ENCODE measurements around the gene RBM14. TPM values are rescaled to one million over a fixed set of nuclear protein-coding genes. Genes with fewer than 3 reads are reported as not detected.

The RBM14 gene
- total and polyA plus RNA-seq, 2 of the 4 experiments (the other 2 are of a cell fraction) = 9.3 to 31.1 TPM

DNA sequence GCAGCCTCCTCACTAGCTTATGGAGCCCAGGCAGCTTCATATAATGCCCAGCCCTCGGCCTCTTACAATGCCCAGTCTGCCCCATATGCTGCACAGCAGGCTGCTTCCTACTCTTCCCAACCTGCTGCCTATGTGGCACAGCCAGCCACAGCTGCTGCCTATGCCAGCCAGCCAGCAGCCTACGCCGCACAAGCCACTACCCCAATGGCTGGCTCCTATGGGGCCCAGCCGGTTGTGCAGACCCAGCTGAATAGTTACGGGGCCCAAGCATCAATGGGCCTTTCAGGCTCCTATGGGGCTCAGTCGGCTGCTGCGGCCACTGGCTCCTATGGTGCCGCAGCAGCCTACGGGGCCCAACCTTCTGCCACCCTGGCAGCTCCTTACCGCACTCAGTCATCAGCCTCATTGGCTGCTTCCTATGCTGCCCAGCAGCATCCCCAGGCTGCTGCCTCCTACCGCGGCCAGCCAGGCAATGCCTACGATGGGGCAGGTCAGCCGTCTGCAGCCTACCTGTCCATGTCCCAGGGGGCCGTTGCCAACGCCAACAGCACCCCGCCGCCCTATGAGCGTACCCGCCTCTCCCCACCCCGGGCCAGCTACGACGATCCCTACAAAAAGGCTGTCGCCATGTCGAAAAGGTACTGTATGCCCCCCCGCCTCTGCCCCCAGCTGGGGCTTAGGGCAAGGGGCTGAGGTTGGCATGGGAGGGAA lies 8.8 kb downstream of the RBM14 start:
- H2BK15ac ChIP-seq (ENCODE audit: low read depth, low read length) = no peak overlapping the region
- H2AFZ ChIP-seq (replicated peaks; ENCODE audit: low read length, poor library complexity) = no peak overlapping the region
- no peak overlapping the region for H3K4me3 ChIP-seq (ENCODE audit: insufficient read depth, low read depth, low read length)
- H4K8ac ChIP-seq (ENCODE audit: low read depth in 2 of 2, low read length in 2 of 2) = no peak overlapping the region
- H3K36me3 ChIP-seq (ENCODE audit: control insufficient read depth, insufficient read depth, low read length) = peaks cover 69% of the 10 kb centered on the region
- CTCF ChIA-PET = no interaction called here
- no peak overlapping the region for H3K27ac ChIP-seq (ENCODE audit: insufficient read depth, low read length)
- DNase-seq (no peak), ATAC-seq (ENCODE audit: low read depth) (no peak)
- dilution Hi-C loops (cut with HindIII; ENCODE audit: low sequenced_read_pairs, unreplicated experiment) (no loop called here), intact Hi-C loops (cut with micrococcal nuclease) (no loop called here), in situ Hi-C loops (cut with MboI; ENCODE audit: low sequenced_read_pairs) (no loop called here)
- H3K9me3 ChIP-seq (ENCODE audit: control insufficient read depth, insufficient read depth, low read length) = no peaks in the 10 kb centered on the region
- H3K79me1 ChIP-seq (ENCODE audit: low read depth in 1 of 2, low read length in 2 of 2) = peaks cover 28 to 77% of the 10 kb centered on the region in 2 experiments; a peak in 3 of 4 replicates
- POLR2A ChIA-PET (ENCODE audit: unreplicated experiment) = no interaction called here
- no peak overlapping the region for H3K23ac ChIP-seq (ENCODE audit: low read depth, low read length)
- no peak overlapping the region for H2BK5ac ChIP-seq (ENCODE audit: low read depth, low read length, poor library complexity, severe bottlenecking)
- no peak overlapping the region for H2BK120ac ChIP-seq (ENCODE audit: low read depth, low read length)
- TF ChIP-seq, protein P1, sequence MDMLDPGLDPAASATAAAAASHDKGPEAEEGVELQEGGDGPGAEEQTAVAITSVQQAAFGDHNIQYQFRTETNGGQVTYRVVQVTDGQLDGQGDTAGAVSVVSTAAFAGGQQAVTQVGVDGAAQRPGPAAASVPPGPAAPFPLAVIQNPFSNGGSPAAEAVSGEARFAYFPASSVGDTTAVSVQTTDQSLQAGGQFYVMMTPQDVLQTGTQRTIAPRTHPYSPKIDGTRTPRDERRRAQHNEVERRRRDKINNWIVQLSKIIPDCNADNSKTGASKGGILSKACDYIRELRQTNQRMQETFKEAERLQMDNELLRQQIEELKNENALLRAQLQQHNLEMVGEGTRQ (IDR thresholded peaks at IDR 0.05; ENCODE audit: low read depth, low read length) = no peak
- no peak for TF ChIP-seq BHLHE40 (IDR thresholded peaks at IDR 0.05; ENCODE audit: low read depth, low read length)
- TF ChIP-seq, protein P2, sequence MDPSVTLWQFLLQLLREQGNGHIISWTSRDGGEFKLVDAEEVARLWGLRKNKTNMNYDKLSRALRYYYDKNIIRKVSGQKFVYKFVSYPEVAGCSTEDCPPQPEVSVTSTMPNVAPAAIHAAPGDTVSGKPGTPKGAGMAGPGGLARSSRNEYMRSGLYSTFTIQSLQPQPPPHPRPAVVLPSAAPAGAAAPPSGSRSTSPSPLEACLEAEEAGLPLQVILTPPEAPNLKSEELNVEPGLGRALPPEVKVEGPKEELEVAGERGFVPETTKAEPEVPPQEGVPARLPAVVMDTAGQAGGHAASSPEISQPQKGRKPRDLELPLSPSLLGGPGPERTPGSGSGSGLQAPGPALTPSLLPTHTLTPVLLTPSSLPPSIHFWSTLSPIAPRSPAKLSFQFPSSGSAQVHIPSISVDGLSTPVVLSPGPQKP (IDR thresholded peaks at IDR 0.05; ENCODE audit: borderline replicate concordance, low read depth, low read length) = no peak
- no peak for TF ChIP-seq CHD1 (IDR thresholded peaks at IDR 0.05; ENCODE audit: low read depth, low read length)
- WGBS, 2 experiments (ENCODE audit: extremely low coverage in 2 of 2, insufficient read length in 1 of 2) = 95% methylated on average over 9 of the region's 26 CpGs; no CpG with 5 or more reads in 1 of the 2 experiments
- H2AK9ac ChIP-seq (replicated peaks; ENCODE audit: low read depth, low read length, poor library complexity) = no peak overlapping the region
- no peak overlapping the region for H2AK5ac ChIP-seq (ENCODE audit: low read depth, low read length)
- H3K9me1 ChIP-seq (ENCODE audit: insufficient read depth, low read length) = peaks cover 37% of the 10 kb centered on the region
- no peak overlapping the region for H3K9ac ChIP-seq (ENCODE audit: low read depth, low read length)
- no peak overlapping the region for H4K5ac ChIP-seq (ENCODE audit: low read depth, low read length)
- H4K91ac ChIP-seq (ENCODE audit: insufficient read depth, low read depth, low read length) = no peak overlapping the region
- H3K56ac ChIP-seq (ENCODE audit: extremely low read depth, insufficient read depth, low read length) = no peak overlapping the region
- H3K14ac ChIP-seq (replicated peaks; ENCODE audit: low read depth, low read length) = no peak overlapping the region
- H3K4me2 ChIP-seq (ENCODE audit: low read depth, low read length) = no peak overlapping the region
- no TSS peak for BruUV-seq (replicated peaks)
- H3K4ac ChIP-seq (ENCODE audit: low read depth, low read length) = no peak overlapping the region
- no peaks in the 10 kb centered on the region for H3K27me3 ChIP-seq (ENCODE audit: control insufficient read depth, insufficient read depth, low read length)
- H2BK20ac ChIP-seq (ENCODE audit: low read depth, low read length) = no peak overlapping the region
- peaks cover 100% of the 10 kb centered on the region for H4K20me1 ChIP-seq (ENCODE audit: insufficient read depth, low read length)
- peaks cover 2% of the 10 kb centered on the region; the same call in 1 of the 2 replicates for H3K4me1 ChIP-seq (ENCODE audit: control insufficient read depth, insufficient read depth, low read length)
- H3K18ac ChIP-seq (ENCODE audit: low read depth, low read length) = no peak overlapping the region

All from IMR-90 (cell line).